Measurements from ENCODE around the gene HNRNPAB. TPM values are rescaled to one million over a fixed set of nuclear protein-coding genes. Genes with fewer than 3 reads are reported as not detected.

HNRNPAB gene
- total and polyA plus RNA-seq, 4 donors, result 33.7 to 66.3 (median 50.4) TPM

GRCh38 chr5:178223196-178223773 is 19.0 kb downstream of the HNRNPAB start (continued):
- no peak for TF ChIP-seq MAX (IDR thresholded peaks at IDR 0.05)
- TF ChIP-seq RXRA (IDR thresholded peaks at IDR 0.05), result no peak
- TF ChIP-seq EGR1 (IDR thresholded peaks at IDR 0.05; ENCODE audit: low read depth in 2 of 2), result no peak

- TF ChIP-seq HNF4A (conservative IDR thresholded peaks at IDR 0.05) (no peak), FOXA2 (IDR thresholded peaks at IDR 0.05) (no peak), EGR1 (IDR thresholded peaks at IDR 0.05; ENCODE audit: low read depth in 2 of 2) (no peak), JUND (IDR thresholded peaks at IDR 0.05) (no peak), ZBTB33 (IDR thresholded peaks at IDR 0.05) (no peak), TAF1 (conservative IDR thresholded peaks at IDR 0.05) (no peak)
- Histone ChIP-seq H3K4me1 (ENCODE audit: control insufficient read depth in 4 of 4, insufficient read depth in 4 of 4, low read length in 3 of 4) (peaks cover 5 to 29% (median 16%) of the 10 kb centered on the region in 4 donors), H3K27me3 (ENCODE audit: control insufficient read depth in 4 of 4, insufficient read depth in 4 of 4, low read length in 3 of 4) (no peaks in the 10 kb centered on the region), H3K4me3 (ENCODE audit: low read depth in 1 of 3, low read length in 3 of 3) (no peak overlapping the region), H3K9ac (ENCODE audit: low read depth in 1 of 2, low read length in 2 of 2) (no peak overlapping the region), H3K9me3 (ENCODE audit: control insufficient read depth in 4 of 4, low read length in 3 of 4) (no peaks in the 10 kb centered on the region), H3K27ac (ENCODE audit: low read depth in 1 of 2, low read length in 2 of 2) (no peak overlapping the region), H3K36me3 (ENCODE audit: control insufficient read depth in 4 of 4, insufficient read depth in 3 of 4, low read depth in 1 of 4, low read length in 3 of 4) (peaks cover 5 to 54% (median 36%) of the 10 kb centered on the region in 4 donors)
- WGBS, result 87% methylated on average over 13 of the region's 13 CpGs
- no peak for DNase-seq (ENCODE audit: low spot score)
Measured at GRCh38 chr5:178223828-178224335, 19.5 kb downstream of the HNRNPAB start.

- no peak for TF ChIP-seq GABPA (IDR thresholded peaks at IDR 0.05 in 1 of 2, conservative IDR thresholded peaks at IDR 0.05 in 1 of 2)
- TF ChIP-seq RAD21 (IDR thresholded peaks at IDR 0.05), result no peak
- TF ChIP-seq FOXA2 (IDR thresholded peaks at IDR 0.05), result no peak
- no peak for TF ChIP-seq NR2F2 (IDR thresholded peaks at IDR 0.05)
- TF ChIP-seq HNF4A (conservative IDR thresholded peaks at IDR 0.05), result no peak
- no peak for TF ChIP-seq FOXA1 (IDR thresholded peaks at IDR 0.05)
- no peak for TF ChIP-seq YY1 (IDR thresholded peaks at IDR 0.05)
- no peak for TF ChIP-seq RXRA (IDR thresholded peaks at IDR 0.05)
- no peak for TF ChIP-seq EGR1 (IDR thresholded peaks at IDR 0.05; ENCODE audit: low read depth in 2 of 2)
- TF ChIP-seq HNF4G (IDR thresholded peaks at IDR 0.05), result no peak
- no peak for TF ChIP-seq ATF3 (IDR thresholded peaks at IDR 0.05)
- no peak for TF ChIP-seq JUND (IDR thresholded peaks at IDR 0.05)
- TF ChIP-seq ZBTB33 (IDR thresholded peaks at IDR 0.05), result no peak
- TF ChIP-seq TAF1 (conservative IDR thresholded peaks at IDR 0.05), result no peak
- no peak for TF ChIP-seq CTCF (IDR thresholded peaks at IDR 0.05; ENCODE audit: low read depth, low read length, missing input control)
- TF ChIP-seq MAX (IDR thresholded peaks at IDR 0.05), result no peak
- no peak for TF ChIP-seq SP1 (IDR thresholded peaks at IDR 0.05)
- no peak for TF ChIP-seq REST (IDR thresholded peaks at IDR 0.05)
- no peak for DNase-seq (ENCODE audit: low spot score)
- no peaks in the 10 kb centered on the region for H3K27me3 ChIP-seq (ENCODE audit: control insufficient read depth in 4 of 4, insufficient read depth in 4 of 4, low read length in 3 of 4)
- no peak overlapping the region for H3K27ac ChIP-seq (ENCODE audit: low read depth in 1 of 2, low read length in 2 of 2)
- peaks cover 9 to 32% (median 20%) of the 10 kb centered on the region in 4 donors for H3K4me1 ChIP-seq (ENCODE audit: control insufficient read depth in 4 of 4, insufficient read depth in 4 of 4, low read length in 3 of 4)
- H3K9ac ChIP-seq (ENCODE audit: low read depth in 1 of 2, low read length in 2 of 2), result no peak overlapping the region
- no peaks in the 10 kb centered on the region for H3K9me3 ChIP-seq (ENCODE audit: control insufficient read depth in 4 of 4, low read length in 3 of 4)
- peaks cover 5 to 55% (median 37%) of the 10 kb centered on the region in 4 donors for H3K36me3 ChIP-seq (ENCODE audit: control insufficient read depth in 4 of 4, insufficient read depth in 3 of 4, low read depth in 1 of 4, low read length in 3 of 4)
- 97% methylated on average over 17 of the region's 17 CpGs for WGBS
- no peak overlapping the region for H3K4me3 ChIP-seq (ENCODE audit: low read depth in 1 of 3, low read length in 3 of 3)
Measured at GRCh38 chr5:178224403-178224802, 20.1 kb downstream of the HNRNPAB start.
